Measurements from ENCODE around the gene LRIG2.

The LRIG2 gene

DNA sequence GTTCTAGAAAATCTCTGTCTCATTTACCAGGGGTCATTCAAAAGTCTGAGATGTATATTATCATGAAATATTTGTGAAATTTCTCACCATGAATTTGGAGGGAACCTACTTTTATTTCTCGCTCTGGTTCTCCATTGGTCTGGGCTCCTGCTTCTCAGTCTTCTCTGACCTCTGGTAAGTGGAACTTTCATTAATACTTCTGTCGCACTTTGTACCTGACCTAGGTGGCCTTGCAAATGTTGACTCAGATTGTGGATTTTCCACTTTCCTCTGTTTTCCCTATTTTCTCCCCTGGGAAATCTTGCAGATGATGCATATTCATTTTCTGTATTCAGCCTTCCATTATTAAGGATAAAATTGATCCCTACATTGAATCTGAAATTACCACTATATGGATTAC is 53.2 kb downstream of the LRIG2 start:
- H3K9me3 ChIP-seq (ENCODE audit: insufficient read depth, low read length): no peaks in the 10 kb centered on the region
- no peaks in the 10 kb centered on the region for H3K79me2 ChIP-seq (ENCODE audit: insufficient read depth, low read length)
- no peak overlapping the region for H3K4me2 ChIP-seq (ENCODE audit: low read depth, low read length, poor library complexity, severe bottlenecking)
- no peaks in the 10 kb centered on the region for H4K20me1 ChIP-seq (ENCODE audit: low read depth, low read length)
- no peak overlapping the region for H3K9ac ChIP-seq (ENCODE audit: low read length)
- H3K27me3 ChIP-seq (ENCODE audit: low read length): no peaks in the 10 kb centered on the region
- H3F3A ChIP-seq (ENCODE audit: insufficient read depth): no peaks in the 10 kb centered on the region; the same call in 1 of the 2 replicates
- no peak overlapping the region for H3K27ac ChIP-seq (ENCODE audit: low read depth, low read length)
- no peak for TF ChIP-seq EZH2phosphoT487 (conservative IDR thresholded peaks at IDR 0.05; ENCODE audit: low read length)
- TF ChIP-seq, protein P1, sequence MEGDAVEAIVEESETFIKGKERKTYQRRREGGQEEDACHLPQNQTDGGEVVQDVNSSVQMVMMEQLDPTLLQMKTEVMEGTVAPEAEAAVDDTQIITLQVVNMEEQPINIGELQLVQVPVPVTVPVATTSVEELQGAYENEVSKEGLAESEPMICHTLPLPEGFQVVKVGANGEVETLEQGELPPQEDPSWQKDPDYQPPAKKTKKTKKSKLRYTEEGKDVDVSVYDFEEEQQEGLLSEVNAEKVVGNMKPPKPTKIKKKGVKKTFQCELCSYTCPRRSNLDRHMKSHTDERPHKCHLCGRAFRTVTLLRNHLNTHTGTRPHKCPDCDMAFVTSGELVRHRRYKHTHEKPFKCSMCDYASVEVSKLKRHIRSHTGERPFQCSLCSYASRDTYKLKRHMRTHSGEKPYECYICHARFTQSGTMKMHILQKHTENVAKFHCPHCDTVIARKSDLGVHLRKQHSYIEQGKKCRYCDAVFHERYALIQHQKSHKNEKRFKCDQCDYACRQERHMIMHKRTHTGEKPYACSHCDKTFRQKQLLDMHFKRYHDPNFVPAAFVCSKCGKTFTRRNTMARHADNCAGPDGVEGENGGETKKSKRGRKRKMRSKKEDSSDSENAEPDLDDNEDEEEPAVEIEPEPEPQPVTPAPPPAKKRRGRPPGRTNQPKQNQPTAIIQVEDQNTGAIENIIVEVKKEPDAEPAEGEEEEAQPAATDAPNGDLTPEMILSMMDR (IDR thresholded peaks at IDR 0.05; ENCODE audit: insufficient read depth, low read length, poor library complexity, severe bottlenecking): no peak
- no peaks in the 10 kb centered on the region for H3K9me2 ChIP-seq (replicated peaks; ENCODE audit: insufficient read depth, low read length)
- no peak overlapping the region for H2AFZ ChIP-seq (ENCODE audit: low read depth, low read length, severe bottlenecking)
- peaks cover 15% of the 10 kb centered on the region; the same call in 1 of the 2 replicates for H3K36me3 ChIP-seq (ENCODE audit: low read length)
- H3K4me3 ChIP-seq (ENCODE audit: insufficient read depth, low read length, poor library complexity, severe bottlenecking): no peak overlapping the region

GRCh38 chr1:113128116-113128515 is 55.1 kb downstream of the LRIG2 start:
- H3K9me2 ChIP-seq (replicated peaks; ENCODE audit: insufficient read depth, low read length): no peaks in the 10 kb centered on the region
- no peaks in the 10 kb centered on the region for H3K27me3 ChIP-seq (ENCODE audit: low read length)
- no peak for TF ChIP-seq EZH2phosphoT487 (conservative IDR thresholded peaks at IDR 0.05; ENCODE audit: low read length)
- TF ChIP-seq, protein P1 (IDR thresholded peaks at IDR 0.05; ENCODE audit: insufficient read depth, low read length, poor library complexity, severe bottlenecking): no peak
- no peak overlapping the region for H3K4me3 ChIP-seq (ENCODE audit: insufficient read depth, low read length, poor library complexity, severe bottlenecking)
- no peak overlapping the region for H3K9ac ChIP-seq (ENCODE audit: low read length)
- no peak overlapping the region for H3K4me2 ChIP-seq (ENCODE audit: low read depth, low read length, poor library complexity, severe bottlenecking)
- H3K27ac ChIP-seq (ENCODE audit: low read depth, low read length): no peak overlapping the region
- H4K20me1 ChIP-seq (ENCODE audit: low read depth, low read length): no peaks in the 10 kb centered on the region
- no peaks in the 10 kb centered on the region for H3K9me3 ChIP-seq (ENCODE audit: insufficient read depth, low read length)
- H2AFZ ChIP-seq (ENCODE audit: low read depth, low read length, severe bottlenecking): no peak overlapping the region
- peaks cover 8% of the 10 kb centered on the region; the same call in 1 of the 2 replicates for H3K36me3 ChIP-seq (ENCODE audit: low read length)
- no peaks in the 10 kb centered on the region; the same call in 1 of the 2 replicates for H3F3A ChIP-seq (ENCODE audit: insufficient read depth)
- H3K79me2 ChIP-seq (ENCODE audit: insufficient read depth, low read length): no peaks in the 10 kb centered on the region

GRCh38 chr1:113129529-113130185 is 56.7 kb downstream of the LRIG2 start:
- Histone ChIP-seq H3K9me2 (replicated peaks; ENCODE audit: insufficient read depth, low read length) (no peaks in the 10 kb centered on the region), H3K79me2 (ENCODE audit: insufficient read depth, low read length) (no peaks in the 10 kb centered on the region), H3K27ac (ENCODE audit: low read depth, low read length) (no peak overlapping the region), H3K36me3 (ENCODE audit: low read length) (0 out of 2 replicates have a peak, but pooled peaks cover under 1% of the 10 kb centered on the region), H2AFZ (ENCODE audit: low read depth, low read length, severe bottlenecking) (no peak overlapping the region), H3K9me3 (ENCODE audit: insufficient read depth, low read length) (no peaks in the 10 kb centered on the region), H3F3A (ENCODE audit: insufficient read depth) (no peaks in the 10 kb centered on the region; the same call in 1 of the 2 replicates), H3K4me3 (ENCODE audit: insufficient read depth, low read length, poor library complexity, severe bottlenecking) (no peak overlapping the region), H3K27me3 (ENCODE audit: low read length) (no peaks in the 10 kb centered on the region), H4K20me1 (ENCODE audit: low read depth, low read length) (no peaks in the 10 kb centered on the region), H3K4me2 (ENCODE audit: low read depth, low read length, poor library complexity, severe bottlenecking) (no peak overlapping the region), H3K9ac (ENCODE audit: low read length) (no peak overlapping the region)
- TF ChIP-seq, protein P1 (IDR thresholded peaks at IDR 0.05; ENCODE audit: insufficient read depth, low read length, poor library complexity, severe bottlenecking): no peak
- no peak for TF ChIP-seq EZH2phosphoT487 (conservative IDR thresholded peaks at IDR 0.05; ENCODE audit: low read length)
